Heart right ventricle (tissue), 16 donors: ENCODE results near the gene SERBP1. TPM values are rescaled to one million over a fixed set of nuclear protein-coding genes. Genes with fewer than 3 reads are reported as not detected.

ENCODE experiments used
- ATAC-seq, 8 donors: fragments of 200-7000 bp; cut with Tn5 transposase; one replicate each; pipeline ENCODE4 v1.9.1; 2020; ENCODE audit warnings: mild to moderate bottlenecking in 8 of 8, moderate library complexity in 8 of 8, moderate number of reproducible peaks in 1 of 8
- DNase-seq, 2 donors: peaks; one replicate each; pipeline ENCODE4 v3.0.0-alpha.2; 2020
- H3K27ac ChIP-seq, 10 donors: fragments of 200-600 bp; sonication (generic) in 2 of 10; one replicate each; pipeline versions ENCODE4 v1.5.0 to v1.8.0; 2020 to 2022; ENCODE audit warnings: mild to moderate bottlenecking in 3 of 10
- H3K27me3 ChIP-seq, 7 donors: fragments of 200-600 bp; one replicate each; pipeline ENCODE4 v1.8.0; 2021 to 2022; ENCODE audit warnings: mild to moderate bottlenecking in 2 of 7
- H3K36me3 ChIP-seq, 9 donors: fragments of 200-600 bp; sonication (generic) in 1 of 9; one replicate each; pipeline versions ENCODE4 v1.5.0 to v1.8.0; 2020 to 2022; ENCODE audit warnings: mild to moderate bottlenecking in 2 of 9
- H3K4me1 ChIP-seq, 9 donors: fragments of 200-600 bp; sonication (generic) in 1 of 9; one replicate each; pipeline versions ENCODE4 v1.5.0 to v1.8.0; 2020 to 2022; ENCODE audit warnings: mild to moderate bottlenecking in 4 of 9
- H3K4me3 ChIP-seq, 10 donors: fragments of 200-600 bp; sonication (generic) in 2 of 10; one replicate each; pipeline versions ENCODE4 v1.5.0 to v1.8.0; 2020 to 2022; ENCODE audit warnings: mild to moderate bottlenecking in 7 of 10, moderate library complexity in 2 of 10
- H3K9me3 ChIP-seq, 11 donors: fragments of 200-600 bp in 10 of 11; sonication (generic) in 2 of 11; one replicate each; pipeline versions ENCODE4 v1.5.0 to v1.8.0; 2013 to 2022; ENCODE audit warnings: mild to moderate bottlenecking in 2 of 11, control low read depth in 1 of 11, moderate library complexity in 1 of 11
- WGBS, 2 donors: extraction: QIAGEN DNeasy Blood & Tissue Kit; methylation state at CpG; one replicate each; pipeline ENCODE4 v1.1.7; 2013; ENCODE audit warnings: inconsistent platforms in 1 of 2; 5-methylcytosine and 5-hydroxymethylcytosine counted together
- intact Hi-C, 10 donors: fragments of 100-400 bp; cut with DNase I; formaldehyde crosslinking; loops; one replicate each; pipeline versions ENCODE4 v1.11.1 to v1.14.2; 2022
- polyA plus RNA-seq, 2 donors: library from polyadenylated mRNA; stranded (reverse); fragments of 200-250 nt; gene quantifications; one replicate each; pipeline ENCODE4 v1.2.3, GENCODE V29; 2013
- total RNA-seq, 10 donors: library from RNA; stranded (reverse); fragmentation: NEBNext Ultra II Directional in 3 of 10; extraction: Animal tissue kit (Norgen Biotek cat#: 25700) in 3 of 10; gene quantifications; one replicate each; pipeline versions ENCODE4 v1.2.1 to v1.2.4, GENCODE V29; 2021 to 2023
- TF ChIP-seq, protein P1 (sequence below), 9 donors: fragments of 200-600 bp; sonication (generic) in 2 of 9; IDR thresholded peaks; one replicate each; pipeline versions ENCODE4 v1.5.0 to v1.8.0; 2021 to 2022; ENCODE audit warnings: antibody characterized with exemption in 9 of 9, mild to moderate bottlenecking in 5 of 9, moderate library complexity in 1 of 9
- donor health status: Arrhythmogenic right ventricular cardiomyopathy.
- donor health status: ischemic (EF 13 %, LVEDD 7.1; RV severe dilation, severe dysfunction).
- donor health status: healthy with polysubstance abuse.
- donor health status: DM: no; HTN: yes; CAD: no.
- donor health status: DM: no; HTN: no; CAD: no.
- donor health status: ischemic (EF 25% LVEDD 6.9; RV normal size, moderate dysfunction).
- donor health status: ischemic (EF 25% LVEDD 5.7; RV mildly dilated, moderate dysfunction).
- donor health status: healthy.
- donor health status: DM: yes; HTN: yes; CAD: no.
- donor health status: Ischemic cardiomyopathy.
- donor health status: ischemic (EF 35%, LVEDD 5.7; RV mildly dilated, moderate dysfunction).
- donor health status: nonischemic (EF 11% LVEDD 7.7; RV severe dilation, severe dysfunction).
- donor health status: DM: yes; HTN: yes; CAD: no.
- donor health status: PGD.
- donor health status: ischemic (EF 29% LVEDD 5.4; RV normal size, mild dysfunction).
- donor health status: nonischemic (EF 23%, LVEDD 6.1; RV moderate dilation, normal function).

The SERBP1 gene
- total and polyA plus RNA-seq, 12 donors = 58.3 to 153 (median 136) TPM

DNA sequence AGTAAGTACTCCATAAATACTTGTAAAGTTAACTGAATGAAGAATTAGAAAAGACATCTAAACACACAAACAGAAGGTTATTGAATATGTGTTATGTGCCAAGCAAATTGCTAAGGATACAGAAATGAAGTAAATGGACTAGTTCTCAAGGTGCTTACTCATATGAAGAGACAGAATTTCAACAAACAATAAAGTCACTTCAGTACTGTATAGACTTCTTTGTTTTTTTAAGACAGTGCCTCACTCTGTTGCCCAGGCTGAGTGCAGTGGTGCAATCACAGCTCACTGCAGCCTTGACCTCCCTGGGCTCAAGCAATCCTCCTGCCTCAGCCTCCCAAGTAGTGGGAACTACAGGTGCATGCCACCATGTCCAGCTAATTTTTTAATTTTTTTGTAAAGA, 57.3 kb downstream of the SERBP1 start:
- H3K36me3 ChIP-seq = no peaks in the 10 kb centered on the region
- TF ChIP-seq, protein P1, sequence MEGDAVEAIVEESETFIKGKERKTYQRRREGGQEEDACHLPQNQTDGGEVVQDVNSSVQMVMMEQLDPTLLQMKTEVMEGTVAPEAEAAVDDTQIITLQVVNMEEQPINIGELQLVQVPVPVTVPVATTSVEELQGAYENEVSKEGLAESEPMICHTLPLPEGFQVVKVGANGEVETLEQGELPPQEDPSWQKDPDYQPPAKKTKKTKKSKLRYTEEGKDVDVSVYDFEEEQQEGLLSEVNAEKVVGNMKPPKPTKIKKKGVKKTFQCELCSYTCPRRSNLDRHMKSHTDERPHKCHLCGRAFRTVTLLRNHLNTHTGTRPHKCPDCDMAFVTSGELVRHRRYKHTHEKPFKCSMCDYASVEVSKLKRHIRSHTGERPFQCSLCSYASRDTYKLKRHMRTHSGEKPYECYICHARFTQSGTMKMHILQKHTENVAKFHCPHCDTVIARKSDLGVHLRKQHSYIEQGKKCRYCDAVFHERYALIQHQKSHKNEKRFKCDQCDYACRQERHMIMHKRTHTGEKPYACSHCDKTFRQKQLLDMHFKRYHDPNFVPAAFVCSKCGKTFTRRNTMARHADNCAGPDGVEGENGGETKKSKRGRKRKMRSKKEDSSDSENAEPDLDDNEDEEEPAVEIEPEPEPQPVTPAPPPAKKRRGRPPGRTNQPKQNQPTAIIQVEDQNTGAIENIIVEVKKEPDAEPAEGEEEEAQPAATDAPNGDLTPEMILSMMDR (IDR thresholded peaks at IDR 0.05) = no peak
- no peak for ATAC-seq
- H3K27ac ChIP-seq = no peak overlapping the region
- no peaks in the 10 kb centered on the region for H3K27me3 ChIP-seq
- DNase-seq = no peak
- intact Hi-C loops = no loop called here
- H3K4me3 ChIP-seq = no peak overlapping the region
- H3K4me1 ChIP-seq = no peaks in the 10 kb centered on the region
- H3K9me3 ChIP-seq = no peaks in the 10 kb centered on the region

DNA sequence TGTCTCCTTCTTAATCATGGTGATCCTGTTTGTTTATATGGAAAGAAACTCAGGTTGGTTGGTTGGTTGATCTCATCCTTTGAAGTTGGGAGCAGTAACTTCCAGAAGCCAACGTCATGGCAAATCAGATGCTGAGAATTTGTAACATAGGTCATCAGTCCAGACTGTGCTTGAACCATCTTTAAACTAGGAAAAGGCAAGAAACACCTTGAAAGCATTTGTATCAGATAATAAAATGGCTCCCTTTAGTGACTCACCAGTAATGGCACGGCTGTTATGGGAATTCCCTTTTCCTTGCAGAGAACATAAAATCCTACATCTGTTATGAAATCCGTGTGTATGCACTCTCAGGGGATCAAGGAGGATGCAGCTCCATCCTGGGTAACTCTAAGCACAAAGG, 58.1 kb downstream of the SERBP1 start:
- TF ChIP-seq, protein P1 (IDR thresholded peaks at IDR 0.05) = no peak
- no peaks in the 10 kb centered on the region for H3K36me3 ChIP-seq
- no peak overlapping the region for H3K27ac ChIP-seq
- no peaks in the 10 kb centered on the region for H3K27me3 ChIP-seq
- DNase-seq (no peak), ATAC-seq (no peak)
- intact Hi-C loops = no loop called here
- no peaks in the 10 kb centered on the region for H3K9me3 ChIP-seq
- no peaks in the 10 kb centered on the region for H3K4me1 ChIP-seq
- 56 to 67% methylated on average over 3 of the region's 3 CpGs for WGBS, 2 donors
- H3K4me3 ChIP-seq = no peak overlapping the region

DNA sequence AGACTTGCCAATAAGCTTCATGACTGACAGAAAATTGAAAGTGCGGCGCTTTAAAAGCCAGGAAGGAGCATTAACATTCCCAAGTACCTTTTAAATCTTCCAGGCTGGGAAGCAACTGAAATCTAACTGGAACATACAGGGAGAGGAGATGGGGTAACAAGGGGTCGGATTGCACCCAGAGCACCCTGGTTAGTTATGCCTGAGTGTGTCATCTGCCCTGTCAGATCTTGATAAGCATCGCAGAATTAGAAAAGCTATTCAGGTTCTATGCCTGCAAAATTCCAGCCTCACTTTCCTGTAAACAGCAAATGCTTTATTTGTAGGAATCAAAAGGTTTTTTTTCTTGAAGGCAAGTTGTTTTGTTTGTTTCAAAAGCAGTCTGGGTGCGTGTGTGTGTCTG, 58.5 kb downstream of the SERBP1 start:
- 71 to 80% methylated on average over 5 of the region's 5 CpGs for WGBS, 2 donors
- TF ChIP-seq, protein P1 (IDR thresholded peaks at IDR 0.05) = no peak
- H3K27ac ChIP-seq = no peak overlapping the region
- DNase-seq = no peak
- intact Hi-C loops = no loop called here
- H3K27me3 ChIP-seq = no peaks in the 10 kb centered on the region
- no peaks in the 10 kb centered on the region for H3K4me1 ChIP-seq
- no peak for ATAC-seq
- H3K36me3 ChIP-seq = no peaks in the 10 kb centered on the region
- no peak overlapping the region for H3K4me3 ChIP-seq
- H3K9me3 ChIP-seq = no peaks in the 10 kb centered on the region

DNA sequence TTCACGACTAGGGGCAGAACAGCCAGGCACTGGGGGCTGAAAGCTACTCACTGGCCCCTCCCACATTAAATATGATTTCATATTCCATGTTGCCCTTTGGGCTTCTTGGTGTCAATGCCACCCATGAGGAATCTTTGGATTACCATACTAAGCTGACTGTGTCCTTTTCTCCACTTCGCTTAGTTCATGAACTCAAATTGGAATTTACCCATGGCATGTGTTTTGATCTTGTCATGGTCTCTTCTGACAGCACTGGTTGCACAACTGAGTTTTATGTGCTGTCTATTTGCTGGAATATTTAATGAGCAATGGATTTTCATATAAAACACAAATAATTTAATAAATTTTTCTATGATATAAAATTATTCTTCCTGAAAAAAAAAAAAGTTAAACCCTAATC, 59.2 kb downstream of the SERBP1 start:
- H3K9me3 ChIP-seq = no peaks in the 10 kb centered on the region
- 86 to 88% methylated on average over 2 of the region's 2 CpGs for WGBS, 2 donors
- no peak overlapping the region for H3K4me3 ChIP-seq
- H3K27ac ChIP-seq = no peak overlapping the region
- H3K36me3 ChIP-seq = no peaks in the 10 kb centered on the region
- no peak for ATAC-seq
- no peaks in the 10 kb centered on the region for H3K27me3 ChIP-seq
- intact Hi-C loops = no loop called here
- no peaks in the 10 kb centered on the region for H3K4me1 ChIP-seq
- no peak for DNase-seq
- TF ChIP-seq, protein P1 (IDR thresholded peaks at IDR 0.05) = no peak

DNA sequence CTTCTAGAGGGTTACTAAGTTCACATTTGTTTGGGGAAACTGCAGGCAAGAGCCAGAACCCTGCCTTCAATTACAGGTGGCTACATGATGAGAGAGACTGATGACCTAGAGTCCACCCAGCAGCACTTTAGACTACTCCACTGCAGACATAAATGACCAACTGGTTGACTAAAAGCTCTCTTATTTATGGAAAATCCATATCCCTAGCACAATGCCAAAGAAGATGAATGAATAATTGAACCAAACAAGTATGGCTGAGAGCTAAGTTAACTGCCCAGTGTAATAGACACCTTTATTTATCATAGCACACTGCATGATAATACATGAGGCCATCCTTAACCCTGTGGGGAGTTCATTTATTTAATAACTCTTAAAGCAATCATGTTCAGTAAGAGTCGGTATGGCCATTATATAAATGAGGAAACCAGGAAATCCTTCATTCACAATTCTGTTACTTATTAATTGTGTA, 62.1 kb downstream of the SERBP1 start:
- Histone ChIP-seq H3K4me3 (no peak overlapping the region), H3K27me3 (no peaks in the 10 kb centered on the region), H3K9me3 (no peaks in the 10 kb centered on the region), H3K27ac (no peak overlapping the region), H3K4me1 (no peaks in the 10 kb centered on the region), H3K36me3 (no peaks in the 10 kb centered on the region)
- TF ChIP-seq, protein P1 (IDR thresholded peaks at IDR 0.05) = peak in 1 of 9 donors; percentile 0
- DNase-seq (no peak), ATAC-seq (no peak)
- 80 to 100% methylated on average over 1 of the region's 1 CpG for WGBS, 2 donors
- intact Hi-C loops = no loop called here
